Measurements from ENCODE around the gene NPAT. TPM values are rescaled to one million over a fixed set of nuclear protein-coding genes. Genes with fewer than 3 reads are reported as not detected.
A peak's percentile ranks its signal among the peaks of the same experiment; 100 is the strongest.

Gene NPAT
- total and polyA plus RNA-seq, 10 of the 15 experiments (the other 5 are each of a cell fraction or from before 2014, with no cell fraction given), result 7.5 to 32.8 (median 20.1) TPM

DNA sequence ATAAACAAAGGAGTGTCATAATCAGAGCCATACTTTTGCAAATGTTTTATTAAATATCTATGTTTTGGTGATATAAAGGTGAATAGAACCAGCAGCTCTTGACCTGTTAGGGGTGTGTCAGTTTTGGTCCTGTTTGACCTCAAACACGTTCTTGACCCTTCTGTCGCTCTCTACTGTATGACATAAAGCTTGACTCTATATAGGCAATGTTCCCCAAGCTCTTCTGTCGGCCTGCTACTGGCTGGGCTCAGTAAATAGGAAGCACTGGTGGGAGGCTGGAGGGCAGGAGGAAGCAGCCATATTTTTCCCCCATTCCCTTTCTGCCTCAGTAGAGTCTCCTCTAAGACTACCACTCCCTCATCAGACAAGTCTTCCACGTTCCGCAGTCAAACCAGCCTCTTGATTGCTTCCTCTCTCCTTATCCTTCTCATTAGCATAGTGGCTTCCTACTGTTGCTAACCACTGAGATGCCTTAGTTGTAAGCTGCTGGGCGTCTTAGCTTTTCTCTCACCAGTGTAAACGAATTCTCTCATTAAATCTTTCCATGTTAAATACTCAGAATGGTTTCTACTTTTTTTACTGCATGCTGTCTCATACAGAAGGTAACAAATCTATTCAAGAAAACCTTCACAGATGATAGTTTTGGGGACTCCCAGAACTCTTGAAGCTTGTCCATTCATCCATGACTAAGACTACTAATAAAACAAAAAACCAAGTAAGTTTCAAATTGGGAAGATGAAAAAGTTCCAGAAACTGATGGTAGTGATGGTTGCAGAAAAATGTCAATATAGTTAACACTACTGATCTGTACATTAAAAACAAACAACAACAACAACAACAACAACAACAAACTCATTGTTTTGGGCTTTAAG, 3.3 kb downstream of the NPAT start:
- H3K9me3 ChIP-seq (replicated peaks; ENCODE audit: control insufficient read depth, insufficient read depth, low read length), result peaks cover 2% of the 10 kb centered on the region; the same call in 2 of the 3 replicates
- BruUV-seq (replicated peaks), result no TSS peak
- in situ Hi-C loops (cut with MboI) (no loop called here), intact Hi-C loops (cut with micrococcal nuclease; ENCODE audit: unreplicated experiment) (no loop called here)
- POLR2A ChIA-PET, result interaction anchor here (0.8 to 1.4 kb wide), 4 partner anchors 9 to 17 kb away, joined by 3 to 5 read pairs (median 3); no protein-coding TSS in a partner anchor
- CTCF ChIA-PET, result interaction anchor here (0.7 to 1.9 kb wide), 9 partner anchors 18 to 437 kb away, joined by 3 to 9 read pairs (median 4); partner anchors contain the start of gene CUL5
- H3K4me3 ChIP-seq, result peak overlapping the region; percentile 33; the same call in 1 of the 2 replicates
- WGBS (ENCODE audit: insufficient coverage, insufficient replicate concordance, low lambda C conversion rate, missing lambda C conversion rate), result 50% methylated on average over 7 of the region's 7 CpGs
- FAIRE-seq (no peak), ATAC-seq (no peak), DNase-seq (ENCODE audit: low read depth, low spot score) (no peak)
- peak overlapping the region; percentile 94 for H3K4me2 ChIP-seq (ENCODE audit: control insufficient read depth, insufficient read depth)
- H3K27ac ChIP-seq (ENCODE audit: control insufficient read depth, insufficient read depth), result peak overlapping the region; percentile 18; the same call in 1 of the 2 replicates
- H3K36me3 ChIP-seq (ENCODE audit: control insufficient read depth in 2 of 2, insufficient read depth in 2 of 2, low read length in 1 of 2), result peaks cover 0 to 9% of the 10 kb centered on the region in 2 experiments; a peak in 3 of 4 replicates
- H3K27me3 ChIP-seq (replicated peaks in 1 of 2; ENCODE audit: control insufficient read depth in 2 of 2, insufficient read depth in 2 of 2, low read length in 1 of 2), result no peaks in the 10 kb centered on the region
- TF ChIP-seq POLR2AphosphoS5 (IDR thresholded peaks at IDR 0.05; ENCODE audit: low read length) (no peak), TBL1XR1 (IDR thresholded peaks at IDR 0.05; ENCODE audit: low read depth, low read length) (no peak), GABPA (IDR thresholded peaks at IDR 0.05; ENCODE audit: low read depth) (no peak), RELA (IDR thresholded peaks at IDR 0.05; ENCODE audit: borderline replicate concordance, partially characterized antibody) (no peak), PAX8 (IDR thresholded peaks at IDR 0.05) (peak; percentile 81; the same call in 1 of the 2 replicates)
- no peak overlapping the region for H2AFZ ChIP-seq (ENCODE audit: control insufficient read depth, low read depth, low read length)
- no peaks in the 10 kb centered on the region for H4K20me1 ChIP-seq (ENCODE audit: control insufficient read depth, insufficient read depth)
- SMC1A ChIA-PET (ENCODE audit: uncharacterized antibody, unreplicated experiment), result interaction anchor here (0.6 to 1.9 kb wide), 16 partner anchors 9 to 442 kb away, joined by 3 to 9 read pairs (median 4); no protein-coding TSS in a partner anchor
- peaks cover 11% of the 10 kb centered on the region for H3K4me1 ChIP-seq (ENCODE audit: control insufficient read depth, insufficient read depth, low read length)
- peak overlapping the region; percentile 7; the same call in 1 of the 2 replicates for H3K9ac ChIP-seq (ENCODE audit: control insufficient read depth, insufficient read depth, low read length)
- RAD21 ChIA-PET (ENCODE audit: unreplicated experiment), result interaction anchor here (0.9 to 1.9 kb wide), 6 partner anchors 18 to 101 kb away, joined by 3 to 5 read pairs (median 4); no protein-coding TSS in a partner anchor
- H3K79me2 ChIP-seq (ENCODE audit: control insufficient read depth, insufficient read depth, low read length), result peaks cover 84% of the 10 kb centered on the region
